Fibroblast of skin of abdomen (primary cell): ENCODE measurements around the gene AQP11. TPM values are rescaled to one million over a fixed set of nuclear protein-coding genes. Genes with fewer than 3 reads are reported as not detected.
"Not testable (repeated sequence)": the region's sequence is repeated elsewhere in the genome, so short reads cannot be mapped to it uniquely, and the experiment has no call there.

Experiments
- DNase-seq: peaks from one replicate; pipeline ENCODE4 v3.0.0-alpha.2; 2013
- polyA plus RNA-seq, 2 experiments: library from polyadenylated mRNA; unstranded; fragments of 120-200 nt; gene quantifications; one replicate each; pipeline ENCODE4 v1.2.1, GENCODE V29; 2013; ENCODE audit not compliant: insufficient read length in 2 of 2

AQP11 gene, protein sequence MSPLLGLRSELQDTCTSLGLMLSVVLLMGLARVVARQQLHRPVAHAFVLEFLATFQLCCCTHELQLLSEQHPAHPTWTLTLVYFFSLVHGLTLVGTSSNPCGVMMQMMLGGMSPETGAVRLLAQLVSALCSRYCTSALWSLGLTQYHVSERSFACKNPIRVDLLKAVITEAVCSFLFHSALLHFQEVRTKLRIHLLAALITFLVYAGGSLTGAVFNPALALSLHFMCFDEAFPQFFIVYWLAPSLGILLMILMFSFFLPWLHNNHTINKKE
- polyA plus RNA-seq (2013, experiment 1 of 2; ENCODE audit: insufficient read length): 1.1 TPM
- 1.0 TPM for polyA plus RNA-seq (2013, experiment 2 of 2; ENCODE audit: insufficient read length)

DNA sequence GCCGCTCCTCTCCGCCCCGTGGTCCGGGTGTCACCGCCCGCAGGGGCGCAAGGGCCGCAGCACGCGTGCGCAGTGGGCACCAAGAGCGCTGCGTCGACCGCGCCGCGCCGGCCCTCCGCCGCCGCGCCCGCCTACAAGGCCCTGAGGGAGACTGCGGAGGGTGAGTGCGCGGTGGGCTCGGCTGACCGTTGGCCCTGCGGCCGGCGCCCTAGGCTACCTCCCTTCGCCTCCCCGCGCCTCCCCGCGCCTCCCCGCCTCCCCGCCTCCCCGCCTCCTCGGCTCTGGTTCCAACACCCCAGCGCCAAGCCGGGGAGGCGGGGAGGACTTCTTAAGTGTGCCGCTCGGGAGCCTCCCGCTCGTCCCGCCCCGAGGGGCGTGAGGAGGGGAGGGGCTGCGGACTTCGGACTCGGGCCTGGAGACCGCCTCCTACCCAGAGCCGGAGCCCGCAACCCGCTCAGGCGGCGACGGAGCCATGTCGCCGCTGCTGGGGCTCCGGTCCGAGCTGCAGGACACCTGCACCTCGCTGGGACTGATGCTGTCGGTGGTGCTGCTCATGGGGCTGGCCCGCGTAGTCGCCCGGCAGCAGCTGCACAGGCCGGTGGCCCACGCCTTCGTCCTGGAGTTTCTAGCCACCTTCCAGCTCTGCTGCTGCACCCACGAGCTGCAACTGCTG, at the start of gene AQP11:
Gene AQP11, plus strand, starts transcription at position 433 of the 673 bp plus-strand sequence. Its CDS starts 40 bp downstream, at position 473.
- peak; percentile 80 for DNase-seq

DNA sequence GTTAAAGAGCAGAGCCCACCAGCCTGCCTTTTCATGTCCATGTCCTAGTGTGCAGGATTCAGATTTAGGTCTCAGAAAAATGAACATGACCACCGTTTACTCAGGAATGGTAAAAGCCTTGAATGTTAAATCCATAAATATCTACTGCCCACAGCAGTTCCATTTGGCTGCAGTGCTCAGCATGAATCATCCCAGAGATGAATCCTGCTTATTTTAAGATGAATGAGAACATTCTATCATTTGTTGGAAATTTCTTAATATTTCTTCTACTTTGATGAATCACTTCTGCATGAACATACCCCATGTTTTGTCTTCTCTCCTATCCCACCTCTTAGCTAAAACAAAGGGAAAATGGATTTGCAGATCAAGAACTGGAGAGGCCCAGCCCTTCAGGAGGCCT, 47.5 kb upstream of the AQP11 start:
- DNase-seq: peak; percentile 72

DNA sequence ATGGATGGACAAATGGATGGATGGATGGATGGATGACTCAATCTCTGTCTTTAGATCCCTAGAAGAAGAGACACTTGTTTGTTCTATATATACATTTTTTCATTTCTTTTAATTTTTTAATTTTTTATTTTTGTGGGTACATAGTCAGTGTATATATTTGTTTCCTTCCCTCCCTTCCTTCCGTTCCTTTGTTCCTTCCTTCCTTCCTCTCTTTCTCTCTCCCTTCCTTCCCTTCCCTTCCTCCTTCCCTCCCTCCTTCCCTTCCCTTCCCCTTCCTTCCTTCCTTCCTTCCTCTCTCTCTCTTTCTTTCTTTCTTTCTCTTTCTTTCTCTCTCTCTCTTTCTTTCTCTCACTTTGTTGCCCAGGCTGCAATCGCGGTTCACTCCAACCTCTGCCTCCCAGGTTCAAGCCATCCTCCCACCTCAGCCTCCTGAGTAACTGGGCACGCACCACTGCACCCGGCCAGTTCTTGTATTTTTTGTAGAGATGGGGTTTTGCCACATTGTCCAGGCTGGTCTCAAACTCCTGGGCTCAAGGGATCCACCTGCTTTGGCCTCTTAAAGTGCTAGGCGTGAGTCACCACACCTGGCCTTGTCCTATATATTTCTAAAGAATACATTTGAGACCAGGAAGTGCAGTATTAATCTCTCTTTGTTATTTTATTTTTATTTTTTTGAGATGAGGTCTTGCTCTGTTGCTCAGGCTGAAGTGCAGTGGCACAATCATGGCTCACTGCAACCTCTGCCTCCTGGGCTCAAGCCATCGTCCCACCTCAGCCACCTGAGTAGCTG, 42.5 kb upstream of the AQP11 start:
- no peak for DNase-seq

DNA sequence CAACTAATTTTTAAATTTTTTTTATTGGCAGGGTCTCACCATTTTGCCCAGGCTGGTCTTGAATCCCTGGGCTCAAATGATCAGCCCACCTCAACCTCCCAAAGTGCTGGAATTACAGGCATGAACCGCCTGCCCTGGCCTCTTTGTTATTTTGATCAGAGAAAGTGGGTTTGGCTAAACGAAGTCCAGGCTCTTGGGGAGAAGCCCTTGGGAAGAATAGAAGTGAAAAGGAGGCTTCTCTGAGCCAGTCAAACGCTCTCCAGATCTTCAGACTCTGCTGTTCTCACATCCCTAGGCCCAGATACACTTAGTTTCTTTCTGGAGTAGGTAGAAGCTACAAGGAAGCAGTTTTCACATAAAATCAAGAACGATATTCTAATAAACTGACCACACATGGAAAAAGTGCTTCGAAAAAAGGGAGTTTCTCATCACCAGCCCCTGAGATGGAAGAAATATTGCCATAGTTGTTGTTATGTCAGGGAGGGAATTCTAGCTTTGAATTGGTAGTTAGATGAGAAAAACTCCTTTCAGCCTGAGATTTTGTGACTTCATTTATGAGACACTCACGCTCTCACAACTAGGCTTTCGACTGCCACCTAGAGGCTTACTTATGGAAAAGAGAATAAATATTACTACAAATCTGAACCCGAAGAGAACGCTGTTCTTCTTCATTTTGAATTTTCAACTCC, 41.7 kb upstream of the AQP11 start:
- DNase-seq: peak; percentile 62

DNA sequence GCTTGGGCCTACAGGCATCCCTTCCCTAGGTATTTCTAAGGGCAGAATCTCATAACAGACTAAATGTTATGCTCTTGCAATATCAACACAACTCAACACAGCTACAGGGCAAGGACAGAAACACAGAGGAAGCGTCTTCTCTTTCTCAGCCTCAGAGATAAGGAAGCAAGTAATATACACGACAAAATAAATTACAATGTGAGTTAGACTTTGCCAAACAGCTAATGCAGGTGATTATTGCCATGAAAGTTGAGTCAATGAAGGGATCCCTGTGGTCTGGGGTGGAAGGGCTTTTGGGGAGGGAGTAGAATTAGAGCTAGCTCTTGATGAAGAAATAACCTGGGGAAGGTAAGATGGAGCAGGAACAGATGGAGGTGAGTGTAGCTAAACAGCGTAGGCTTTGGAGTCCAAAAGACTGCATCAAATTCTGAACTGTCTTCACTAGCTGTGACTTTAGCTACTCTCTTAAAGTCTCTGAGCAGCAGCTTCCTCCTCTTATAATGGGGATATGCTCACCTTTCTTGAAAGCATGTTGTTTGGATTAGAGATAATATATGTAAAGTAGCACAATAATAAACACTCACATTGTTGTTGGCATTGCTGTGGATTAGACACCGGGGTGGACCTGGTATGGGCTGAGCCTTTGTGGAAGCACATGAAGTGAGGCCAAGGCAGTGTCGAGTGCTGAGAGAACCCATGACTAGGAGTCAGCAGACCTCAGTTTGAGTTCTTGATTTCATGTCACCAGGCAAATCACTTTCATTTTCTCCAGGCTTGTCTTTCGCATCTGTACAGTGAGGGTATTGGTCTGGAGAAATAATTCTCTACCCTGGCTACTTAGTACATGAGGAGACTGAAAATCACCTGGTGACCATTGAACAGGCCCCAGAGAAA, 41.0 kb upstream of the AQP11 start:
- DNase-seq: no peak

DNA sequence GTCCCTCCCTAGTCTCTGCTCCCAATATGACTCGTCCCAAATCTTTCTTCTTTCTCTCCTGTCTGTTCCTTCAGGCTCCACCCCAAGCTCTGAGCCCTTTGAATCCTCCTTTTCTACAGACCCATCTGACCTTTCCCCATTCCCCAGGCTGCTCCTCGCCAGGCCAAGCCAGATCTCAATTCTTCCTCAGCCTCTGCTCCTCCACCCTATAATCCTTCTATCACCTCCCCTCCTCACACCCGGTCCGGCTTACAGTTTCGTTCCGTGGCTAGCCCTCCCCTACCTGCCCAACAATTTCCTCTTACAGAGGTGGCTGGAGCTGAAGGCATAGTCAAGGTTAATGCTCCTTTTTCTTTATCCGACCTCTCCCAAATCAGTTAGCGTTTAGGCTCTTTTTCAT, 38.3 kb upstream of the AQP11 start:
- not testable (repeated sequence) for DNase-seq

DNA sequence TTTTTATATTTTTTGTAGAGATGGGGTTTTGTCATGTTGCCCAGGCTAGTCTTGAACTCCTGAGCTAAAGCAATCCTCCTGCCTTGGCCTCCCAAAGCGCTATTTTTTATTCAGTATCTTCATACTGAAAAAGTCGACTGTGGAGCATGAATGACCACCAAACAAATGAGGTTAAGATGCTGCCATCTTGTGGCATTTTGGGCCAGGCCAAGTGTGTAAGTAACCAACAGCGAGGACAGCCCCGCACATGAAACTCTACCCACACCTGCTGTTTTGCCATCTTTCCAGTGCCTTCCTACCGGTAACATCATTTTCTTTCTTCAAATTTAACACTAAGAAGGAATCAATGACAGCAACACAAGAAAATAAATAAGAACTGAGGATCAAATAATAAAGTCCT, 32.2 kb upstream of the AQP11 start:
- DNase-seq: peak; percentile 16

DNA sequence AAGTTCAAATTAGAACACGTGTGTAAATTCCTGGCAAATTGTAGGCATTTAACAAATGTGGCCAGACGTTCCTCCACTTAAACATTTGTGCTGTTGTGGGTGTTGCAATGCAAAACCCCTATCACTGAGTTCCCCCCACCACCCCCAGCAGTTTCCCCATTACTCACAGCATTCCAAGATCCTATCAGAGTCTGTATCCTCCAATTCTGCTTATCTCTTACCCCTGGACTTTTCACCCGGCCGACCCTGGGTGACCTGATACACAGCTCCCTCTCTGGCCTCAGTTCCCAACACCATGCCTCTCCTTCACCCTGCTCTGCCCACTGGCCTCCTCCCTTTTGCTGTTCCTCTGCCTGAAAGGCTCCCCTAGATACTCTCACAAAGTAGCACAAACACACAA, 31.4 kb upstream of the AQP11 start:
- peak; percentile 39 for DNase-seq

DNA sequence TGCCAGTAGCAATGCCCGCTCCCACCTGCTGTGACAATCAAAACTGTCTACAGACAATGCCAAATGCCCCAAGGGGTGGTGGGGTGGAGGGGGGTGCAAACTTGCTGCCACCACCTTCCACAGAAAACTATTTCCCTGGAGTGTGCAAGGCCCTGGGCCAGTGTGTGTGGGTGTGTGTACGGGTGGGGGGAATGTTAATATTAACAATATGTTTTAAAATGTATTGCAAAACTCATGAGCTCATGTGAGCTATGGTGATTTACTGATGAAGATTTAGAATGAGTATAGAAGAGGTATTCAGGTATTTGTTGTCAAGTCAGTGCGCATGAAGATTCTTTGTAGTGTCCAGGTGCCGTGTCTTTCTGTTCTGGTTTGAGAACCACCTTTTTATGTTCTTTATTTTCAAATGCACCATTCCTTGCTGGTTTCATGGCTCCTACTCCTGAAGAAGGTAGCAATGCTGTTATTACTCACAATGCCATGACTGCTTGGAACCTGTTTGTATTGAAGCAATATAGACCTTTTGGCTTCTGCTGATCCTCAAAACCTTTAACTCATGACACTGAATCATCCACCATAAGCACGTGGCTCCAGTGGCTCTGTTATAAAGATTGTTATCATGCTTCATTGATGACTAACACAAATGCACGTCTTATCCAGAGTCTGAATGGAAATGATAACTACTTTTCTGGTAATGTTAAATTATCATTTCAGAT, 29.9 kb upstream of the AQP11 start:
- peak; percentile 83 for DNase-seq

DNA sequence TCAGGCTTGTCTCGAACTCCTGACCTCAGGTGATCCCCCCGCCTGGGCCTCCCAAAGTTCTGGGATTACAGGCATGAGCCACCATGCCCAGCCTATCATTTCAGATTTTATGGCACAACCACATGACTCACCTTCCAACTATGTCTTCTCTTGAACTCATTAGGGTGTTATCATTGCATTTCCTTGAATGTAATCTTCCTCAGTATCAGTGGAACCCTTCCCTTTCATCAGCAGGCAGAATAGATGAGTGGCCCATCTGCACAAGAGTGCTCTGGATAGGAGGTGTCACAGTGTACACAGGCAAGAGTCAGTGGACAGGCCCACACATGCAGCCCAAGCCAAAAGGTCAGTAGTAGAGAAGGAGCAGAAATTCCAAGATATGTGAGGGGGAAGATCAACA, 29.1 kb upstream of the AQP11 start:
- DNase-seq: peak; percentile 55

DNA sequence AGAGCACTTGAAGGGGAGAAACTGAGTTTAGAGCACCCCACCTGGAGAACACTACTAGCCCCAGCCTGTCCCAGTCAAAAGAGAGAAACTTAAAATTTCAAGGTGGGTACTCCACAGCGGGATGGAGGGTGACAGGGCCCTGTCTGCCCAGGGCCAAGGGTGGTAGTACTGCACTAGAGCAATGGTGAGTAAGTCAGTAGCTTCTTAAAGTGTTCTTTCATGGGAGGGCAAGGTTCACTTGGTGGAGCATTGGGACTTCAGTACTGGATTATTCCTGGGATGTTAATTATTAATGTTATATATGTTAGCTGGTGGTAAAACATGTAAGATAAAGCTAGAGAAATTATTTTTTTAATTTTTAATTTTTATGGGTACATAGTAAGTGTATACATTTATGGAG, 28.5 kb upstream of the AQP11 start:
- DNase-seq: no peak

DNA sequence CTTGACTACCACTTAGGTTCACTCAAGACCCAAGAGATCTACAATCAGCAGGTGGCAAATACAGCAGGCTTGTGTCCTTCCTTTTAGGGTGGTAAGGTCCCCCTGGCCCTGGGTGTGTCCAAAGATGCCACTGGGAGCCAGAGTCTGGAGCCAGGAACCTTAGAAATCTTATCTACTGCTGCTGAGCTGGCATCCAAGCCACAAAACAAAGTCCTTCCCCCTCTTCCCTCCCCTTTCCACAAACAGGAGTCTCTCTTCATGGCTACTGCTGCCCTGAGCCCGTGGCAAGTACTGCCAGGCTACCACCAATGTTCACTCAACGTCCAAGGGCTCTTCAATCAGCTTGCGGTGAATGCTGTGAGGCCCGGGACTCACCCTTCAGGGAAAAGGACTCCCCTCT, 21.4 kb upstream of the AQP11 start:
- no peak for DNase-seq

DNA sequence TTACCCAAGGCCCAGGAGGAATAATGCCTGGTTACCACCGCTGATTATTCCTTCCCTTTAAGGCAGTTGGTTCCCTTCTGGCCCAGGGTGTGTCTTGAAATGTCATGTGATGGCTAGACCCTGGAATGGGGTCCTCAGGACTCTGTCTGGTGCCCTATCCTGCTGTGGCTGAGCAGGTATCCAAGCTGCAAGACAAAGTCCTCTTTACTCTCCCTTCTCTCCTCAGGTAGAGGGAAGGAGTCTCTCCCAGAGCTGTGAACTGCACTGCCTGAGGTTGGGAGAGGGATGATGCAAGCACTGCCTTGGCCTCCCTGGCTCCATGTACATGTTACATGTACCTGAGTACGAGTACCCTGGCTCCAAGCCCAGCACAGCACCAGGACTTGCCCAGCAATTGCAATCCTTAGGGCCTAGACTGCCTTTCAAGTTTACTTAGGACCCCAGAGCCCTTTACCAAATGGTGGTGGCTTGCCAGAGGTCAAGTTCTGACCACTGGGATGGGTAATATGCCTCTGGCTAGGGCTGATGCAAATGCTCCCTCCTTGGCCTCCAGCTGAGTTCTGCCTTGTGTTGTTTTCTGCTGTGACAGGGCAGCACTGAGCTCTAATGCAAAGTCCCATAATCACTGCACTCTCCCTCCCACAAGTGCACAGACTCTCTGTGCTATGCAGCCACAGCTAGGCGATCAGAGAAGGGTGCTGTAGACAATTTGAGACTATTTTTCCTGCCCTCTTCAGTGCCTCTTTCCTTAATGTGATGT, 20.7 kb upstream of the AQP11 start:
- no peak for DNase-seq

DNA sequence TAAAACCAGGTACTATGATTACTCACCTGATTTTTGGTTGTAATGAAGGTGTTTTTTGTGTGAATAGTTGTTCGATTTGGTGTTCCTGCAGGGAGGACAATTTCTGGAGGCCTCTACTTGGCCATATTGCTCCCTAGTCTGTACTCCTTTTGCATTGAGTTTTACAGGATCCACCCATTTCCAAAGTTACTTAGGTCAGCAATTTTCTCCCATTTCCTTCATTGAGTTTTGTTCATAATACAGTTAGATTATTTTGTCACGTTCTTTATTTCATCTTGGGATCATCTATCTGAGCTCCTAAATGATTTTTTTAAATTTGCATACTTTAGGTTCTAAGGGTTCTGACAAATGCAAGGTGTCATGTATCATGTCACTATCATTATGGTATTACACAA, 20.1 kb upstream of the AQP11 start:
- DNase-seq: no peak

DNA sequence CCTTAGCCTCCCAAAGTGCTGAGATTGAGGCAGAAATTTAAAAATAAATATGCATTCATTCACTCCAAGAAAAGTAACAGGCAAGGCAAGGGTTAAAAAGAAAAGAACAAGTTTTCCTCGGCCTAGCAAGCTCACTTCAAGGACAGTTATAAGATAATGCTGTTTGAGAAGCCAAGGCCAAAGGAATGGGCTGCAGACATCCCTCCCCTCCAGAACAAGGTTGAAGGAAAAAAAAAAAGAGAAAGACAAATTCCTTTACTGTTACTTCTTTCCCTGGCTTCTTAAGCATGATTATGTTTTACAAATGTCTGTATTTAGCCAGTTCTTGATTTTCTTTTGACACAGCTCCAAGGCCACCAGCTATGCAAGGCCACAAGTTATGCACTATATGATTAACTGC, 18.9 kb upstream of the AQP11 start:
- peak; percentile 77 for DNase-seq

DNA sequence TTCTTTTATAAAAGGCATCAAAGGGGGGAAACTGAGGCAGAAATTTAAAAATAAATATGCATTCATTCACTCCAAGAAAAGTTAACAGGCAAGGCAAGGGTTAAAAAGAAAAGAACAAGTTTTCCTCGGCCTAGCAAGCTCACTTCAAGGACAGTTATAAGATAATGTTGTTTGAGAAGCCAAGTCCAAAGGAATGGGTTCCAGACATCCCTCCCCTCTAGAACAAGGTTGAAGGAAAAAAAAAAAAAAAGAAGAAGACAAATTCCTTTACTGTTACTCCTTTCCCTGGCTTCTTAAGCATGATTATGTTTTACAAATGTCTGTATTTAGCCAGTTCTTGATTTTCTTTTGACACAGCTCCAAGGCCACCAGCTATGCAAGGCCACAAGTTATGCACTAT, 14.3 kb upstream of the AQP11 start:
- DNase-seq: peak; percentile 46

DNA sequence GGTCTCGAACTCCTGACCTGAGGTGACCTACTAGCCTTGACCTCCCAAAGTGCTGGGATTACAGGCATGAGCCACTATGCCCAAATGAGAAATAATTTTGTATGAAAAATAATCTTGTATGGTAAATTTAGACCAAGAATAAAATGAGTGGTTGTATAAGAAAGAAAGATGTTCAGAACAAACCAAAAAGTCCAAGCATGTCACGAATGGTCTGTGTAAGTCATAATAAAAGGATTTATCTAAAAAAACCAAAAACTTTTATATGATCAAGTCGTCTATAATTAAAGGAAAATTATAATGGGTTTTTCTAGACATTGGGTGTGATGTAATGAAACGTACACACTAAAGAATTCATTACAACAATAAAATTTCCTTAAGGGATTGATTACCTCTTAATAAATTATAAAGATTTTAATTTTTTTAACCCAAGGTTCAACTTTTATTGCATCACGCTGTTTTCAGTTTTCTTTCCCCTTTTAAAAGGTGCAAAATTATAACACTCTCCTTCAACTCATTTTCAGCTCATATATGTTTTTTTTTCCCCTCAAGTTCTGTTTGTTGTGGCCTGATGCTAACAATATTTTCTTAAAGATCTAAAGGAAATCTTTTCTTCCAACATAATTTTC, 8.9 kb upstream of the AQP11 start:
- no peak for DNase-seq

DNA sequence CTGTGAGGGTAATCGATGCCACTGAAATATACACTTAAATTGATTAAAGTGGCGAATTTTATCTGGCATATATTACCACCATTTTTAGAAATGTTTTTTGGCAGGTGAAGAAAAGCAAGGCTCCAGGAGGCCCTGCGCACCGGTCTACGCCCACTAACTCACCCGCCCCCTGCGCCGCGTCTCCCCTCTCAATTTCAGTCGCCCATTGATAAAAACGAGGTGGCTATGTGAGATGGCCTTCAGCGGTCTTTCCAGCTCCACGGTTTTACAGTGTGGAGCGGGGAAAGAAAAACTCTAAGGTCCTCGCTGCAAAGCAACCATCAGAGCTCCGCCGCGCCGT, 602 bp upstream of the AQP11 start:
- no peak for DNase-seq

DNA sequence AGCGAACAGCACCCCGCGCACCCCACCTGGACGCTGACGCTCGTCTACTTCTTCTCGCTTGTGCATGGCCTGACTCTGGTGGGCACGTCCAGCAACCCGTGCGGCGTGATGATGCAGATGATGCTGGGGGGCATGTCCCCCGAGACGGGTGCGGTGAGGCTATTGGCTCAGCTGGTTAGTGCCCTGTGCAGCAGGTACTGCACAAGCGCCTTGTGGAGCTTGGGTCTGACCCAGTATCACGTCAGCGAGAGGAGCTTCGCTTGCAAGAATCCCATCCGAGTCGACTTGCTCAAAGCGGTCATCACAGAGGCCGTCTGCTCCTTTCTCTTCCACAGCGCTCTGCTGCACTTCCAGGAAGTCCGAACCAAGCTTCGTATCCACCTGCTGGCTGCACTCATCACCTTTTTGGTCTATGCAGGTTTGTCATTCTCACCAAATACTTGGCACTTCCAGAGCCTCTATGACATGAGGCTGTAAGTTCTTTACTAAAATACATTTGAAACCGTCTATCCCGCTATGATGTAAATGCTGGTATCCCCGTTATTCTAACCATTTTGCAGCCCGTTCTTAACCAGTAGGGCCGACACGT, 535 bp downstream of the AQP11 start:
- peak; percentile 8 for DNase-seq

DNA sequence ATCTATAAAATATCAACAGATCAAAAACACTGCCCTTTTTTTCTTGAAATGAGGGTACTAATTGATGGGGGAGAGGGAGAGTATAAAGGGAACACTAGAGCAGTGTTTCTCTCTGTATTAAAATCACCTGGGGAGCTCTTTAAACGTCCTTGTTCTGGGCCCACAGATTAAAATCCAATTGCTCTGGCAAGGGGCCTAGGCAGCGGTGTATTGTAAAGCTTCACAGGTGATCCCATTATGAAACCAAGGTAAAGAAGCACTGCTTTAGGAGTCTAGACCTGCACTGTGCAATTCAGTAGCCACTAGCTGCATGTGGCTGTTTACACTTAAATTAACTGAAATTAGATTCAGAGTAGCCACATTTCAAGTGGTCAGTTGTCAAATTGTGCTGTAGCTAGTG, 3.0 kb downstream of the AQP11 start:
- DNase-seq: no peak
